ENCODE results near the gene DNM1L.

The DNM1L gene

GRCh38 chr12:32651956-32652210 is 27.2 kb upstream of the DNM1L start:
- no peak overlapping the region for H3K4me3 ChIP-seq (ENCODE audit: low read depth, low read length)
- TF ChIP-seq CTCF (IDR thresholded peaks at IDR 0.05; ENCODE audit: low read depth, low read length, missing control alignments): no peak
- DNase-seq (ENCODE audit: low read depth): no peak

GRCh38 chr12:32659908-32660440 is 19.1 kb upstream of the DNM1L start:
- no peak for DNase-seq (ENCODE audit: low read depth)
- no peak overlapping the region for H3K4me3 ChIP-seq (ENCODE audit: low read depth, low read length)
- no peak for TF ChIP-seq CTCF (IDR thresholded peaks at IDR 0.05; ENCODE audit: low read depth, low read length, missing control alignments)

GRCh38 chr12:32661706-32662105 is 17.4 kb upstream of the DNM1L start:
- no peak overlapping the region for H3K4me3 ChIP-seq (ENCODE audit: low read depth, low read length)
- DNase-seq (ENCODE audit: low read depth): no peak
- no peak for TF ChIP-seq CTCF (IDR thresholded peaks at IDR 0.05; ENCODE audit: low read depth, low read length, missing control alignments)

- TF ChIP-seq CTCF (IDR thresholded peaks at IDR 0.05; ENCODE audit: low read depth, low read length, missing control alignments): no peak
- no peak overlapping the region for H3K4me3 ChIP-seq (ENCODE audit: low read depth, low read length)
- DNase-seq (ENCODE audit: low read depth): no peak
These were observed 16.4 kb upstream of the DNM1L start for GRCh38 chr12:32662665-32663064.

GRCh38 chr12:32666018-32666417 is 13.1 kb upstream of the DNM1L start:
- no peak for DNase-seq (ENCODE audit: low read depth)
- H3K4me3 ChIP-seq (ENCODE audit: low read depth, low read length): no peak overlapping the region
- TF ChIP-seq CTCF (IDR thresholded peaks at IDR 0.05; ENCODE audit: low read depth, low read length, missing control alignments): no peak

GRCh38 chr12:32669584-32669983 is 9.5 kb upstream of the DNM1L start:
- no peak for TF ChIP-seq CTCF (IDR thresholded peaks at IDR 0.05; ENCODE audit: low read depth, low read length, missing control alignments)
- DNase-seq (ENCODE audit: low read depth): no peak
- H3K4me3 ChIP-seq (ENCODE audit: low read depth, low read length): no peak overlapping the region

- no peak for DNase-seq (ENCODE audit: low read depth)
- no peak overlapping the region for H3K4me3 ChIP-seq (ENCODE audit: low read depth, low read length)
- TF ChIP-seq CTCF (IDR thresholded peaks at IDR 0.05; ENCODE audit: low read depth, low read length, missing control alignments): peak; percentile 44
These were observed 6.9 kb upstream of the DNM1L start for GRCh38 chr12:32671930-32672780.

Measured in GM12864 (cell line).